GM18951 (cell line): ENCODE data around the gene ITGA5.

ENCODE experiments used
- POLR2A ChIP-seq: IDR thresholded peaks from 4 replicates; pipeline ENCODE4 v1.6.1; 2011; ENCODE audit warnings: mild to moderate bottlenecking; ENCODE audit not compliant: insufficient read length, insufficient read depth; ENCODE audit errors: extremely low read depth
- in situ Hi-C: fragments of 300-500 bp; cut with MboI; formaldehyde crosslinking; loops from one replicate; pipeline ENCODE4 v1.12.0; 2022; ENCODE audit warnings: low sequenced_read_pairs, mixed read lengths, inconsistent platforms; ENCODE audit not compliant: unreplicated experiment

ITGA5 gene

GRCh38 chr12:54358945-54359761 is 59.9 kb downstream of the ITGA5 start:
- in situ Hi-C loops: loop anchor here (25.0 kb wide), 1 partner anchor 347 kb away; the partner anchor contains the start of genes HOXC8 and HOXC9
- TF ChIP-seq POLR2A: peak; percentile 28

DNA sequence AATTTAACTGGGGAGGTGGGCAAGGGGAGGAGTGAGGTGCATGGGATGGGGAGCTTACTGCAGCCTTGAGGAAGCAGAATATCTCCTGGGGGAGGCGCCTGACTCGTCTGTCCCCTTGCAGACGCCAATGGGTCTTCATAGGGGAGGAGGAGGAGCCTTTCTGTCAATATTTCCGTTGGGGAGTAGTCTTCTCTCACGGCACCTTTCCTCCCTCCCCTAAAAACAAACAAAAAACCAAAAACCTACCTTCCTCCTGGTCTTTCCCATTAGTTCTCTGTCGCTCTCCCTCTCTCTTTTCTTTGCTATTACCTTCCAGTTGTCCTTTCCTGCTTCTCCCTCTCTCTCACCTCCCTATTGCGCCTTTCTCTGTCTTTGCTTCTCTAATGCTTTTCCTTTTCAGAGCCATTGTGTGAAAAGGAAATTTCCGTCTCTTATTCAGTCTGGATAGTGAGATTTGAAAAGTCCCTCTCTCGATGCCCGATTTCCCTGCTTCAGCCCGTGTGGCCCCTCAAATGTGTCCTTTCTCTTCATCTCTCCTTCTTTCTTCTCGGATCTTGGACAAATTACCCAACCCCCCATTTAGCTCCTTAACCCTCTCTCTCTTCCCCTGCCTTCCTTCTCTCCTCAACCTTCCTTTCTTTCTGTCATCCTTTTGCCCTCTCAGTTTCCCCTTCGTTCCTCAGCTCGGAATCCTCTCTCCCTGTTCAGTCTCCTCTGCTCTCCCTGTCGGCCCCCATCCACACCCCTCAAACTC is 60.7 kb downstream of the ITGA5 start:
- peak; percentile 40 for TF ChIP-seq POLR2A
- in situ Hi-C loops: loop anchor here (25.0 kb wide), 1 partner anchor 346 kb away; the partner anchor contains the start of genes HOXC8 and HOXC9

DNA sequence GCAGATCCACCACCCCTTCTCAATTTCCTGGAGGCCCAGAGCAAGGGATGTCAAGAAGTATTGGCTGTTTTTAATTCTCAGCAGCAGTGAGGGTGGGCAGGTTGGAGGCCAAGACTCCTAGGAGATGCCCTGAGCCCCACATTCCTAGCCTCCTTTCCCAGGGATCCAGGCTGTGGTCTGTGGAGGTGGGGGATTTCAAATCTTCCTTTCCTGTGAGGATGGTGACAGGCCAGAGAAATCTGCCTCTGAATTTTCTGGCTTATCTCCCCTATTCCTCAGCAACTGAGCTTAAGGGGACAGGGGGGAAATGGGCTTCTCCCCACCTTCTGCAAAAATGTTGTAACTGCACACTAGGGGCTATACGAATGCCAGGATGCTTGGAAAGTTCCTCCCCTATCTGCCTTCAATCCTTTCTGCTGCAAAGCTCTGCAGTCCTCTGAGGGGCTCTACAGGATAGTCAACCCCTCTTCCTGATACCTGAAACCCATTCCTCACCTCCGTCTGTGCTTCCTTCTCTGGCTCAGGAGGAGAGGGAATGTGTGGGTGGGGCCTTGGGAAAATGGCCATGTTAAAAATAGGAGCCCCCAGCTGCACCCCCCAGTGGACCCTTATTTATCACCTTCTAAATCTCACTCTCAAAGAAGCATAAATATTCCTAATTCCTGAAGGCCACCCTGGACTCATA is 61.4 kb downstream of the ITGA5 start:
- no peak for TF ChIP-seq POLR2A
- in situ Hi-C loops: loop anchor here (25.0 kb wide), 1 partner anchor 345 kb away; the partner anchor contains the start of genes HOXC8 and HOXC9

DNA sequence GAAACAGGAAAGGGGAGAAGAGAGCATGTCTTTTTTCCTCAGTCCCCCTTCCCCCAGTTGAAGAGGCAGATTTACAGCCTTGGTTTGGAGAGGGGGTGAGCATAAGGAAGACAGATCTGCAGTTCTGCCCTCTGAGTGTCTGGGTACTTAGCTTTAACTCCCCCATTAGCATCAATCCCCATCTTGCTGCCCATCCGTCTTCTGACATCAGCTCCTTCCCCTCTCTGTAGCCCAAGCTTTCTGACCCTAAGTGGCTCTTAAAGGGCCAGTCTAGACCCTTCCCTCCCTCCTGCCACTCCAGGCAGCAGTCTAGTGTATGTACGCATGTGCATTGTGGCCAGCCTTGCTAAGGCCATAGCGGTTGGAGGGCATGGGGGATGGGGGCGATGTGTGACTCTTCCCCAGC is 62.1 kb downstream of the ITGA5 start:
- no peak for TF ChIP-seq POLR2A
- in situ Hi-C loops: loop anchor here (25.0 kb wide), 1 partner anchor 345 kb away; the partner anchor contains the start of genes HOXC8 and HOXC9

GRCh38 chr12:54356228-54356627 is 62.8 kb downstream of the ITGA5 start:
- in situ Hi-C loops: loop anchor here (25.0 kb wide), 1 partner anchor 344 kb away; the partner anchor contains the start of genes HOXC8 and HOXC9
- no peak for TF ChIP-seq POLR2A

DNA sequence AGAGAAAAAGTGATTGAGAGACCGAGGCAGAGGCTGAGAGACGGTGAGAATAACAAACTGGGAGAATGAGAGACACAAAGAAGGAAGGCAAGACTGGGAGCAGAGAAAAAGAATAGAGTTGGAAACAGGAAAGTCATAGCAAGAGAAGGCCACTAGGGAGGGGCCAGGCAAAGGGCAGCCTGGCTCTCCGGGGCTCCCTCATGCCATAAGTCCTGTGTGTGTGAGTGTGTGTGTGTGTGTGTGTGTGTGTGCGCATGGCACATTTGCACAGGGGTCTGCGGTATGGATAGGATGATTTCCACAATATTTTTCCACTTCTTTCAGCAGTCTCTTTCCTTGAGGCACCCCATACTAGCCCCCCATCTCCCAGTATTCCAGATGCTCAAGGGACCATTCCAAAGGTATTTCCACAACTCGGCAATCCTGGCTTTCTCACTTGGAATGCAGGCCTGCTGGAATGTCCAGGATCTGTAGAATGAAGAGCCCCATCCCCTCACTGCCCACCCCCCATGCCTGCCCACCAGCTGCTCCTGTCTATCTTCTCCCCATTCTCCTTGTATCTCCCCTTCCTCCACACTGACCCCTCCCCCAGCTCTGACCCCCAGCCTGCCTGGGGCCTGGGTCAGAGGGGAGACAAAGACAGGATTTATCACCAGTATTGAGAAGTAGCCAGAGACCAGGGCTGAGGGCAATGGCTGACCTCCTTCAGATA is 63.8 kb downstream of the ITGA5 start:
- no peak for TF ChIP-seq POLR2A
- in situ Hi-C loops: loop anchor here (25.0 kb wide), 1 partner anchor 343 kb away; the partner anchor contains the start of genes HOXC8 and HOXC9

DNA sequence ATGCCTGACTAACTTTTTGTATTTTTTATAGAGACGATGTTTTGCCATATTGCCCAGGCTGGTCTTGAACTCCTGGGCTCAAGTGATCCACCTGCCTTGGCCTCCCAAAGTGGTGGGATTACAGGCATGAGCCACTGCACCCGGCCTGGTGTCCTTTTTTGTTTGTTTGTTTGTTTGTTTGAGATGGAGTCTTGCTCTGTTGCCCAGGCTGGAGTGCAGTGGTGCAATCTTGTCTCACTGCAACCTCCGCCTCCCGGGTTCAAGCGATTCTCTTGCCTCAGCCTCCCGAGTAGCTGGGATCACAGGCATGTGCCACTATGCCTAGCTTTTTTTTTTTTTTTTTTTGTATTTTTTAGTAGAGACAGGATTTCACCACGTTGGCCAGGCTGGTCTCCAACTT is 64.8 kb downstream of the ITGA5 start:
- in situ Hi-C loops: loop anchor here (25.0 kb wide), 1 partner anchor 342 kb away; the partner anchor contains the start of genes HOXC8 and HOXC9

DNA sequence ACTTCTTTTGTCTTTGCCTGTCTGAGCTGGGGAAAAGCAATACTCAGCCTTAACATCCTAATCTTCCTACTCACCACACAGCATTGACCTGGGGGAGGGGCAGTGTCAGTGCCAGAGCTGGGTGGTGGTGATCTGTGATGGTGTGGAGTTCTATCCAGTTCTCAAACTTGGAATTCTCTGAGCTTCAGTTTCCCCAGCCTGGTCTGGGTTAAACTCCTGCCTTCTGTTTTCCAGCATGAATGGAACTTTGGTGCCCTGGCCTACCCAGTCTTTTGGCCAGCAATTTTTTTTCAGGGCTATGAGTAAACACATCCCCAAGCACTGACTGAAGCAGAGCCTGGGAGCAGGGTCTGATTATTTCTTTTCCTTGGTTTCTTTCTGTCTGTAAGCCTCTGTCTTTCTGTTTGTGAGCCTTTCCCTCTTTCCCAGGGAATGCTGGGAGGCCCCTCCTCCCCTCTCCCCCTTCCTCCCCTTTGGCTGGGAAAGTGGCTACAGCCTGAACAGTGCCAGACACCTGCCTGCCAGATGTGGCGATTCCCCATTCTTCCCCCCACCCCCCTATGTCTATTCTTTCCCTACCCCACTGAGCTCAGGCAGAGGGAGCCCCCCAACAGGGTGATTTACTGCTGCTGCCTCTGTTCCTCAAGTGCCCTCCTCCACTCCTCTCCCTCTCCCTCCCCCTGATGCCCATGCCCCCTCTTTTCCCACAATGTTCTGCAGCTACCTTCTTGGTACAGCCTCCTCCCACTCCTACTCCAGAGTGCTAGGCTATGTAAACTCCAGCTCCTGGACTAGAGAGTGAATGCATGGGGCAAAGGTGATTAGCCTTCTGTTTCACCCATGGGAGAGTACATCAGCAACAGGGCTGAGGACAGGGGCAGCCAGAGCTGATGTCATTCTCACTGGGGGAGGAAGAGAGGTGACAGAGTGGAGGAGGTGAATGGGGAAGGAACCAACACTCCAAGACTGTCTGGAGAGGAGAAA is 65.9 kb downstream of the ITGA5 start:
- in situ Hi-C loops: loop anchor here (25.0 kb wide), 1 partner anchor 341 kb away; the partner anchor contains the start of genes HOXC8 and HOXC9
- no peak for TF ChIP-seq POLR2A

DNA sequence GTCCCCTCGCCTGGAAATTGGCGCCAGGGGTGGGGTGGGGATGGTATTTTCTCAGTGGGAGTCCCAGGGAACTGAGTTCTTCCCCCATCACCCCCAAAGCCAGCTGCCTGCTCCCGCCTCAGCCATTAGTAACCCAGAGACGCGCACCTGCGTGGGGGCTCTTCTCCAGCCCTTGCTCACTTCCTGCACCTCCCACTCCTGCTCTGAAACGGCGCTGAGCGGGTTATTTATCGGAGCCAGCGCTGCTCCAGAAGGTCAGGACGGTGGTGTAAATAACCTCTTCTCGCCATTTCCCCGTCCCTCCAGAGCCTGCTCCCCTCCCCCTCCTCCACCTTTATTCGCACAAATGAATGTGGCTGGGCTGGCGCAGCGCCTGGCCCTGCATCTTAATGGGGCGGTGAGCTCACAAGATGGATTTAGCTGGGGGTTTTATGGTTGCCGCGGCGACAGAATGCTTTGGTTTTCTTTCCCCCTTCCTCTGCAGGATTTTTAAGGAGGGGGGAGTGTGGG is 67.0 kb downstream of the ITGA5 start:
- in situ Hi-C loops: loop anchor here (25.0 kb wide), 1 partner anchor 340 kb away; the partner anchor contains the start of genes HOXC8 and HOXC9
- TF ChIP-seq POLR2A: no peak

DNA sequence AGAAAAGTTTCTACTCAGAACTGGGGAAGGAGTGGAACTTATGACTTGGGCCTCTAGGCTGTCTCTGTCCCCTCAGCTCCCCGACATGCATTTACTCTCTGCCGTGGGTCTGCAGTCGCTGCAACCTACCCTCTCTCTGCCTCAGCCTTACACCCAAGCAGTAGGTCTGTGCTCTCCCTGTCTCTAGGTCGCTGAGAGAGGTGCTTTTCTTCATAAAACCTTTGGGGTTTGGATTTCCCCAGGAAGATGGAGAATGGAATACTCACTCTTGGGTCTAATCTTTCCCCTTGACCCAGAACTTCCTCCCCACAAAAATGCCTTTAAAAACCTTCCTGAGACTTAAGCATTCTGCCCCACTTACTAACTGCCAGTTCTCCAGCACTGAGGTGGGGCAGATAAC is 67.7 kb downstream of the ITGA5 start:
- in situ Hi-C loops: loop anchor here (25.0 kb wide), 1 partner anchor 339 kb away; the partner anchor contains the start of genes HOXC8 and HOXC9
- TF ChIP-seq POLR2A: no peak

DNA sequence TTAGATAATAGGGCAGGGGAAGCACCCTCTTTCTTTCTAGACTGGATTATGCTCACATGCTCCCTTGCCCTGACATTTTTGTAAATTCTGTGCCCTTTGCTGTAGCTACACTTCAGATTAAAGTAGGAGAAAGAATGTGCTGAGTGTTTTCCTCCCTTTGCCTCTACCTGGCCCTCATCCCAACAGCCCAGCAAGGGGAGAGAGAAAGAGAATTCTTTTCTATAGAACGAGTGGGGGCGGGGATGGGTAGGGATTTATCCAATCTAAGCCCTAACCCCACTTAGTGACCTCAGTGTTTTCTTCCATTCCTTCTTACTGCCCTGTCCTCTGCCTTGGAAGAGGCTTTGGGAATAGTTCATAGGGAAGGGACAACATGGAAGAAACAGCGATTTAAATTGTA is 68.3 kb downstream of the ITGA5 start:
- in situ Hi-C loops: loop anchor here (25.0 kb wide), 1 partner anchor 338 kb away; the partner anchor contains the start of genes HOXC8 and HOXC9
- TF ChIP-seq POLR2A: no peak

DNA sequence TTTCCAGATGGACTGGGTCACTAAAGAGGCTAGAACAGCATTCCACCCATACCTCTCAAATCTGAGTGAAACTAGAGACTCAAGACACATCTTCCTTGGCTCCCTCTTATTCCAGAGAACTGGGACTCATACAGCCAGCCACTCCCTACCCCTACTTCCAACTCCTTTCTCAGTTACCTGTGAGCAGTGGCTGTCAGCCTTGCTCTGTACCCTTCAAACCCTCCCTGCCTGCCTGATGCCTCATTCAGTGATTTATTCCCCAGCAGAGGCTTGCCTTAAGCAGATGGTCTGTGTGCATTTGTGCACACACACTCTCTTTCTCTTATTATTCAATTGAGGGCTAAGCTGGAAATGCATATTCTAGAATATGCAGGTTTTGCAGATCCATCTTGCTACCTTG is 69.4 kb downstream of the ITGA5 start:
- in situ Hi-C loops: loop anchor here (25.0 kb wide), 1 partner anchor 337 kb away; the partner anchor contains the start of genes HOXC8 and HOXC9
- no peak for TF ChIP-seq POLR2A
